ENCODE measurements around the gene PIP5K1B.

PIP5K1B gene

DNA sequence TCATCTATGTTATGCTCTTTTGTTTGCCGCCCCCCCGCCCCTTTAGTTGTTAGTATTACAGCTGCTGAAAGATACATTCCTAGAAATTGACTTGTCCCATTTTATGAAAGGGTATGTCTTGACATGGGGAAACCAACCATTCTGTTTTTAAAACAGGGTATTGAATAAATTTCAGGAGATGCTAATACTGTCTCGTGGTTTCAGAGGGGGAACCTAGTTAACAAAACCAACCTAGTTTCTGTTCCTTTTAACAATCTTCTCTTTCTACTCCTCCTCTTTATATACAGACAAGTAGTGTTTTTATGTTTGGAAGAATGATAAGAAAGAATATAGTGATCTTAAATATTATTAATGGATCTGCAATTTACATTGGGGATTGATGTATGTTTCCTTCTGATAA is 3.5 kb downstream of the PIP5K1B start:
- DNase-seq, result no peak

DNA sequence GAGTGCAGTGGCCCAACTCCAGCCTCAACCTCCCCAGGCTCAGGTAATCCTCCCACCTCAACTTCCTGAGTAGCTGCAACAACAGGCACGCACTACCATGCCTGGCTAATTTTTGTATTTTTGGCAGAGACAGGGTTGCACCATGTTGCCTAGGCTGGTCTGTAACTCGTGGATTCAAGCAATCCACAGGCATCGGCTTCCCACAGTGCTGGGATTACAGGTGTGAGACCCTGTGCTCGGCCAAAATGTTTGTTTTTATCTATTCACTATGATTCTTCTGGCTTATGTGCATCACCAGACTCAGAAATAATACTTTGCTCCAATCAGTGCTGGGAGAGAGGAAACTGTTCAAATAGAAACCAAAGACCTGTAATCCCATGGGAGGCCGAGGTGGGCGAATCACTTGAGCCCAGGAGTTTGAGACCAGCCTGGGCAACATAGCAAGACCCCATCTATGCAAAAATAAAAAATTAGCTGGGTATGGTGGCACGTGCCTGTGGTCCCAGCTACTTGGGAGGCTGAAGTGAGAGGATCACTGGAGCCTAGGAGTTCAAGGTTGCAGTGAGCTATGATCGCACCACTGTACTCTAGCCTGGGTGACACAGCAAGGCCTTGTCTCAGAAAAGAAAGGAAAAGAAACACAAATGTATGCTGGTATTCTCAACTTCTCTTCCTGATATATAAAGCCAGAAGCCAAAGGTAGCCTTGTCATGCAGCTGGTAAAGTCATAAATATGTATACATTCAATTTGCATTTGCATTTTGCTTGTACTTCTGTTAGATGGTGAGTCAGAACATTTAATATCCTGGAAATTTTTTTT is 4.5 kb downstream of the PIP5K1B start:
- DNase-seq, result no peak

DNA sequence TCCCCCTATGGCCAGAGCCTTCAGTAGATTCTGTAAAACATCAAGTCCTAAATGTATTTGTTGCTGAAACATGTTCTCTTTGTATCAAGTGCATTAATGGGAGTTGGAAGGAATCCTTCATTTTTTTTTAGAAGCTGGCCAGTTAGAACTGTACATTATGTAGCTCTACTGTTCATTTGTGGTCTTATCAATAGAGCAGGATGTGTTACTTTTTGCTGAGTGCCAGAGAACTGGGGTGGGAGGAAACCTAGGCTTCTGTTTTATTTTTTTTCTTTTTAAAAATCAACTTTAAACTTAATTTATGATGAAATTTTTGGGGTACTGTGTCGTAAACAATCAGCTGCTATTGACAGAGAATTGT is 5.1 kb downstream of the PIP5K1B start:
- DNase-seq, result no peak

DNA sequence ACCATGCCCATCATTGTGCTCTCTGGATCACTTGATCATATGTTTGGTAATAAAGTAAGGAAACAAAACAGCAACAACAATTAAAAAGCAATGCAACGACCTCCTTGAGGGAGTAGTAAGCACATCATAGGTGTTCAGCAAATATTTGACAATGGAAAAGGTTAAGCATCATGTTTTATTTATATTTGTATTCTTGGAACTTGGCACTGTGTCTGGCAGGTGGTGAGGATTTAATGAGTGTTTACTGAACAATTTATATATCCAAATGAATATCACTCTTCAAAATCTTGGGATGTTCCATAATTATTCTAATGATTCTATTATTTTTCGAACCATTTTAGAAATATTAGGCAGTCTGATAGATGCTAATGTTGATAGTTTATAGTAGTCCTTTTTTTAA is 6.2 kb downstream of the PIP5K1B start:
- DNase-seq, result no peak

DNA sequence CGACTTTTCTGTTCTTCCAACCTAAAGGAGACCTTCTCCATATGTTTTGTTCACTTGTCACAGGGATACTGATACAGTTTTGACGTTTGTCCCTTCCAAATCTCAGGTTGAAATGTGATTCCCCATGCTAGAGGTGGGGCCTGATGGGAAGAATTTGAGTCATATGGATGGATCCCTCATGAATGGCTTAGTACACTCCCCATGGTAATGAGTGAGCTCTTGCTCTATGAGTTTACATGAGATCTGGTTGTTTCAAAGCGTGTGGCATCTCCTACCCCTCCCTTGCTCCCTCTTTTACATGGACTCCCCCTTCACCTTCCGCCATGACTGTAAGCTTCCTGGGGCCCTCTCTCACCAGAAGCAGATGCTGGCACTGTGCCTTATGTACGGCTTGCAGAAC is 6.9 kb downstream of the PIP5K1B start:
- DNase-seq, result no peak

DNA sequence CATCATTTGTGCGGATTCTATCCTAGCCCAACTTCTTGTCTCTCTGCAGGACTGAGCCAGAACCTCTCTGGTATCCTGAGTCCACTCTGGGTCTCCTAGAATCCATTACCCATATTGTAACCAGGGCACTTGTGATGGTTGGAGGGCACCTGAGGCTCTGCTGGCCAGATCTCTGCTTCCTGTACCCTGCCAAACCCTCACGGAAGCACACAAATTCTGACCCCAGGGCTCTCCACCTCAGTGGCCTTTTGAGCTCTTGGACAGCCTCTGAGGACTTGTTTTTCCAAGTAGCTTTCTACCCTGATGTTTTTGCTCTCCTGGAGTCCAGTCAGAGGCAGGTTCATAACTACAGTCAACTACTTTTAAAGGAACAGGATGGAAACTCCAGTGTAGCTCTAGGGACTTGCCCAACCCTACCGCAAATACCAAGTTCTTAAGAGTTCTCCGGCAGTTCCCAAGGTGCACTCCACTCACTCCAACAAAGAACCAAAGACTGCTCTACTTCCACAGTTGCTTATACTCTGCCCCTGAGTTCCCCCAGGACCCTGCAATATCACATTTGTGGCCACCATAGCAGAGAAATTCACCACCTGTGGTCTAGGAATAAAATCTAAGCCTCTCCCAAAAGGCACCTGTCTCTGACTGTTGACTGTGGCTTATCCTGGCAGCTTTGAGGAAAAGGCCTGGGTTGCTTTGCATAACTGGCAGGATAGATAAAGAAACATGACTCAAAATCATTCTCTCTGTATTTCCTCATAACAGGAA is 9.6 kb downstream of the PIP5K1B start:
- no peak for DNase-seq

DNA sequence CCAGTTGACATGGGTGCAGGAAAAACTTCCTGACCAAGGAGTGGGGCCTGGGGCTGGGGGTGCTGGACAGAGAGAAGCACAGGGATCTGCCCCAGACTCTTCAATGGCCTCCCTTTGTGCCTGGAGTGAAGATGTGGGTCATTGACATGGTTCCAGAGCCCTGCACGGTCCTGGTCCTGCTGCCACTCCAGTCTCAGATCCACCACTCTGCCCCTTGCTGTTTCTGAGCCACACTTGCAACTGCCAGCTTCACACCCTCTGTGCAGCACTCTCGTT is 10.1 kb downstream of the PIP5K1B start:
- no peak for DNase-seq

DNA sequence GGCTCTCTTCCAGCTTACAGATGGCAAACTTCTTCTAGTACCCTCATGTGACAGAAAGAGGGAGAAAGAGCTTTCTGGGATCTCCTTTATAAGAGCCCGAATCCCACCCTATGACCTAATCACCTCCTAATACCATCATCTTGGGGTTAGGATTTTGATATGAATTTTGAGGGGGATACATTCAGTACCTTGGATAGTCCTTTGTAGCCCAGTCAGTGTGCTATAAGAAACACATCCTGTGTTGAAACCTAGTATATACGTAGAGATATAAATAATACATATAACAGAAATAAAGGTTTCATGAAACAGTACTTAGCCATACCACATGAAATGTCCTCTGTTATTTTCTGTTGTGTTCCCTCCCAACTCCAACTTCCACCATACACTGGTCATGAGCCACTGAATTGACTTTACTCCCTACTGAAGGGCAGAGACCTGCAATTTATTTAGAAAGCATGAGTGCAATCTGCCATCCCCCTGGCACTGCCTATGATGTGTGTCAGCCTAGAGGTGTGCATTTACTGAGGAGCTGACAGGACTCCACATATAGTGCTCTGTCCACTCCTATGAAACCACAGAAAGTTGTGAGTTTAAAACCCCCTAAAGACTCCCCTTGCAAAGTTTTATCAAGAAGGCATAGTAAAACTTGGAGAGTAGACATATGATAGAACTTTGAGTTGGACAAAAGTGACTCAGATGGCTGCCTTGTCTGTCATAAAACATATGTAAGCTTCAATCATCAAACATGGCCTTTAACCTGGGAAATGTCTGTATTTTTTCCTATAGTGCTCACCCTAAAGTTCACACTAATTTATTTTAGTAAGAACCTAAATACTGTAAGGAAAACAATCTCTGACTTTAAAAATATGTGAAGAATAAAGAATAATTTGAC is 12.8 kb downstream of the PIP5K1B start:
- no peak for DNase-seq

DNA sequence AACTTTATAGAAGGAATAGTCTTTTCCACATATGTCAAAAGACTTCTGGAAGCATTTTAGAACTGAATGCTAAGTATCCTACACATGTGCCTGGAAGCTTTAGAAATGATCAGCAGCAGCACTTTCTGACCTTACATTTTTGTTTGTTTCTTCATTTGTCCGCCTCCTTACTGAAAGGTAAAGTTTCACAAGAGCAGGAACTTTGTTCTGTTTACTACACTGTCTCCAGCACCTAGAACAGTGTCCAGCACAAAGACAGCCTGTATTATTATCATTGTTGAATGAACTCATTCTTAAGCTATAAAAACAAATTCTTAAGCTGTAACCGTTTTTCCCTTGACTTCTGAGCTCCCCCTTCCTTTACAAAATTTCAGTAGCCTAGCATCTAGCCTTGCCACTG is 14.8 kb downstream of the PIP5K1B start:
- DNase-seq, result no peak

DNA sequence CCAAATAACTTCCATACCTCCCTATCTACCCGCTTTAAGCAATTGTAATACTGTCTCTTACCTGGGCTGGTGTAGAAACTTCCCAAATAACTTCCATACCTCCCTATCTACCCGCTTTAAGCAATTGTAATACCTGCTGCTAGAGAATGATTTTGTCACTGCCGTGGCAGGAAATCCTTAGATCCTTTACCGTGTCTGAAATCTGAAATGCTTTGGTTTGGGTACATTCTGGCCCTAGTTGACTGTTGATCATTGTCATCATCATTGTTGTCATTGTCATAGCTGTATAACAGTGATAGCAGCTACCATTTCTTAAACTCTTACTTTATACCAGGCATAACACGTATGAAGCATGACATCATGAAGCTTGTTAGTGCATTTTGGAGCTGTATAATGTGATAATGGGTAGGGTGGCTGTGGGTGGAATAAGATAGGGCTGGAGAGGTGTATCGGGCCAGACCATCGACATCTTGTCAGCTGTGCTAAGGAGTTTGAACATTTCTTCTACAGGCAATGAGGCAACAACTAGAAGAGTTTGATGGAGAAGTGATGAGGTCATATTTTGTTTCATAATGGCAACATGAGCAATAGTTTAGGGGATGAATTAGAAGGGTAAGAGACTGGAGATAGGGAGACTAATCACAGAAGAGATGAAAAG is 15.7 kb downstream of the PIP5K1B start:
- no peak for DNase-seq

DNA sequence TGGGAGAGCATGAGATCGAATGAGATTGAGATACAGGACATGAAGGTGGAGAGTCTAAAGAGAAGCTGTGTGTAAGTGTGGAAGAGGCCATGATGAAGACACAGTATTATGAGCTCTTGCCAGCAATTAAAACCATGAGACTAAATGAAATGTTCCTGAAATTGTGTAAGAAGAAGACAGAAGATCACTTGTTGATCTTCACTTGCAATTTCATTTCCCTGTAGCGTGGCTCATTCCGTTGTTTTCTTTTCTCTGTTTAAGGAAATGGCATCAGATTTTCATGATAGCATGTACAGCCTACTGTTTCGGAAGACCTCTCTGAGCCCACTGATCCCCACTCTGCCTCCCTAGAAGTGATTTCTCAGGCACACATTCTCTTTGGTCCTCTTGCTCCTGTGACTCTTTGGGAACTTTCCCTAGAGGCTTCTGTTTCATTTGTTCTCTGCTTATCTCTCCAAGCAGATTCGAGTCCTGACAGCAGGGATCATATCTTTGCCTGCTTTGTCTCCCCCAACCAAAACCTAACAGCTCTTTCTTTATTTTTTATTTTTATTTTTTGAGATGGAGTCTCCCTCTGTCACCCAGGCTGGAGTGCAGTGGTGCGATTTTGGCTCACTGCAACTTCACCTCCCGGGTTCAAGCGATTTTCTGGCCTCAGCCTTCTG is 16.8 kb downstream of the PIP5K1B start:
- DNase-seq, result no peak

DNA sequence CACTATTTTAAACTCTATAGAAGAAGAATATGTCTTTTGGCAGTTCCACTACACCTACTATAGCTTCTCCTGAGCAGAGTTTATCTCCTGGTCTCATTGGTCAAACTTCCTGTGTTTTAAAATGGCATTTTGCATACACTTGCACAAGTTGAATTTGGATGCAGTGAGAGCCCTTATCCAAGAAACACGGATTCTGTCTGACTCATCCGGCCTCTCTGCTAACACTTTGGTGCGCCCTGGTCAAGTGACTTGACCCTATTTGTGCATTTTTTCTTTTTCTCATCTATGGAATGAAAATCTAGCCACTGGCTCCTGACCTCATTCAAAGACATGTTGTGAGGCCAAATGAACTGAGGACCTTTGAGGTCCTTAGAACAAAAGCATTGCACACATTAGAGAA is 20.0 kb downstream of the PIP5K1B start:
- DNase-seq, result no peak

DNA sequence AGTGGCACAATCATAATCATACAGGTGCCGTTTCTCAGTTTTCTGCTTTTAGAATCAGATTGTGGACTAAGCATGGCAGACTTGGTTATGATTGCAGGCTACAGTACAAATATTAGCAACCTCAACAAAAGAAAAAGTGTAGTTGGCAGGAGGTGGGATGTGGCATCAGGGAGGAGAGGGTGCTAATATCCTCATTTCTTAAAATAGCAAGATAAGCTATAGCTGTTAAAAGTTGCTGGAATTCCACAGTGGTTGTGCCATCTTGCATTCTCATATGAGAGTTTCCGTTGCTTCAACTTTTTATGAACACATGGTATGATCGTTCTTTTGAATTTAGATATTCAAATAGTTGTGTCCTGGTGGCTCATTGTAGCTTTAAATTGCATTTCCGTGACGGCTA is 21.4 kb downstream of the PIP5K1B start:
- no peak for DNase-seq

DNA sequence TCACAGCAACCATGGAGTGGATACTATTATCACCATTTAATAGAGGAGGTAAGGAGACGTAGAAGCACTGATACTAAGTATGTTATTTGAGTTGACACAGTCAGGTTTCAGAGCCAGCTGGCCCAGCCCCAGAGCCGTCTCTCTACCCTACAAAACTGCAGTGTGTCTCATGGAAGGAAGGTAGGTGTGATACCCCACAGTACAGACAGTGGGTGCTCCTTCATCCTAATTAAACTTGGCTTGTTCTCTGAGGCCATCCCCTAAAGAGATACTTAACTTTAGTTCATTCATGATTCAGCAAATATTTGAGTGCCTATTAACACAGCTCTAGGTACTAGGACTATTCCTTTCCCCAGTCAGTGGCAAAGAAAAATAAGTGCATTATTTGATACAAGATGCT is 22.6 kb downstream of the PIP5K1B start:
- no peak for DNase-seq

DNA sequence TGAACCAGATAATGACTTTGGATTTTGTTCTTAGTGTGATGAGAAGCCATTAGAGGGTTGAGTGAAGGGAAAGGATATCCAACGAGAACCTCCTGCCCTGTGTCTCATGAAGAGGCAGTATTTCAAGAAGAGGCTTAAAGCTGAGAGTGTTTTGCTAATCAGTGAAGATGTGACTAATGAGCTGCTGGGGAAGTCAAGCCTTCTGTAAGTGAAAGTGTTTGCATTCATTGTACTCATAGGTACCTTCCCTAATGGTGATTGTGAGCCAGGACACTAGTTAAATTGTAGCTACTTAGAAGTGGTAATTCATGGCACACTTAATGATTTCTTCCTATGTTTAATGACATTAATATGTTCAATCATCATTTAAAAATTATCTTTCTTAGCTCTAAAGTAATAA is 23.7 kb downstream of the PIP5K1B start:
- DNase-seq, result no peak

DNA sequence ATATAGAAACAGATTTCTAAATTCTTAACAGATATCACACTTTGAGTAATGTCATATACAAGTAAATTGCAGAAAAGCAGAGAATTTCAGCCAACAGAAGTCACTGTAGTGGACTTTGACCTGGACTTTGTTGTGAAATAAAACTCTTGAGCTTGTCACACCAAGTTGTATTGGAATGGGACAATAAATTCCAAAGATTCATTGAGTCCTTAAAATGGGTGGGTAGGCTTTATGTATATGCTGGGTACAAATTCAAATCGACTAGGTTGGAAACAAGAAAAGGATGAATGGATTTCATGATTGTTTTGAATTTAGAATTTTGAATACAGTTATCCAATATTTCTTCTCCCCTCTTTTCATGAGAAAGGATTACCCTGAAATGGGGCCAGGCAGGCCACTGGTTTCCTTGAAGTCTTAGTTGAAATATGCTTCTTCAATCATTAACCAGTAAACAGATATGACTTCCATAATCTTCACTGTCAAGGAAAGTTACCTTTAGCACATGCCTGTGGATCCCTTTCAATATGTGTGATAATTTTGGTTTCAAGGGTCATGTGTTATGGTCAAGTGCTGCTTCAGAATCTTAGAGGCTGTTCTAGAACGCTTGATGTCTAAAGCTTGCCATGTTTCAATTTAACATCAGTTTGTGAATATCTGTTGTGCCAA is 25.7 kb downstream of the PIP5K1B start:
- no peak for DNase-seq

DNA sequence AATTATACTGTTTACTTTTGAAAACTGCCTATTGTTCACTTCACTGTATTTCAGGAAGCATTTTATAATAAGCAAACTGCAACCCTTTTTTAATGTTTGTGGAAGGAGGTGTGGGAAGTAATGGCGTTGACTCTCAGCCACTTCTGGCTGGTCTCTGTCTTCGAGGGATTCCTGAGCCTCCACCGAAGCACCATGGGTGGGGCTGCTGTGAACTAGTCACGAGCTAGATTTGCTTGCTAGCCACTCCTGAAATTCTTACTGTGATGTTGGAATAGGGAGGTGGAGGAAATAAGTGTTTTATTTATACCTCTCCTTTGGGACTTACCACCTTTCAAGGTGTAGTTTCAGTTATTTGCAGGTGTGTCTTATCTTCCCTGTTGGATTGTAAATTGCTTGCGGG is 26.8 kb downstream of the PIP5K1B start:
- no peak for DNase-seq

DNA sequence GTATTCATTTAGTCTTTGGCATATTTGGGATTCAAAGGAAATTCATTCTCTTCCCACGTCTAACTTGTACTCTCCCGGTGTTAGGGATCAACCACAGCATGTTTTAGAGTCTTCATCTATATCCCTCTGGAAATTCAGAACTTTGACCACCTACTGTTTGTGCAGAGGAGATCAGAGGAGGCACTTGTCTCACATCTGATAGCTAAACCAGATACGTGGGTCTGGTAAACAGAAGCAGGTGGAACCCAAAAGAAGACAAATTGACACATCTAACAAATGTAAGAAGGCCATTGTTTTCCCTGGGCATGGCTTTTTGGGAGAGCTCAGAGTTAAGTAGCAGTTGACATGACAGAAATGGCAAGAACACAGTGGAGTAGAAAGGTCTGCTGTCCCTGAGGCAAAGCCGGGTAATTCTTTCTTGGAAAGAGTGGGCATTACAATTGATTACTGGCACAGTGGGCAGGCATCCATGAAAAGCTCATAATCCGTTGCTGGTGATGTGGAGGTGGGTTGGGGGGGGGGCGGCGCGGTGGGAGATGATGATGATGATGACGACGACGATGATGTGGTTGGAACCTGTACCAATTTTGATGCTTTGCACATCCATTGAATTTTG is 27.5 kb downstream of the PIP5K1B start:
- no peak for DNase-seq

DNA sequence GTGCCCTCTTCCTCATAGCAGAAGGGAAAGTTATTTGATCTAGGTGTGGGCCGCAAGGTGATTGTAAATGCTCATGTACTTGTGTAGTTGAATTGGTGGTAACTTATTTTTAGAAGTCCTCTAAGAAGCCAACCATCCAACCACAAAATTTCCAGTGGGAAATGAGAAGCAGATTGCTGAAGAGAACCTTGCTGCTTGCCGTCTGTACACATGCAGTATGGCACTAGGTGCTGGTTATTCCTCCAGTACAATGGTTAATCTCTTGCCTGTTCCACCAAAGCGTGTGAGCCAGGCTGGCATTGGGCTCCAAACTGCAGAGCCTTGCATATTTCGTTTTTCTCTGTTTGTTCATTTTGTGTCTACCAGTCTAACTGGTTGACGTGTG is 28.0 kb downstream of the PIP5K1B start:
- DNase-seq, result no peak

DNA sequence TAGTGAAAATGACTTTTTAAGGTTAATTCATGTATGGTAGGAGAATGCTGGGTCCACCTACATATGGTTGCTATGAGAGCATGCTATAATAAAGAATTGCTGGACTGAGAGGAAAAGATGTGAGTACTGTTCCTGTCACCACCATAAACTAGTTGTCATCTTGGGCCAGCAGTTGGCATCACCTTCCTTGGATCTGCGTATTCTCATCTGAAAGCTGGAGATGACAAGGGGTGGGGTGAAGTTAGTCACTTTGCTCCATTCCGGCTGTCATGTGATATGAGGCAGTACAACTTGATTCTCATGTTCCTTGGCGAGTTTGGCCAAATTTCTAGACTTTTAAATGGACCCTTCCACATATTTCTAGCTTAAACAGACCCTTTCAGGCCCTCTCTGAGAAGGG is 33.3 kb downstream of the PIP5K1B start:
- no peak for DNase-seq

DNA sequence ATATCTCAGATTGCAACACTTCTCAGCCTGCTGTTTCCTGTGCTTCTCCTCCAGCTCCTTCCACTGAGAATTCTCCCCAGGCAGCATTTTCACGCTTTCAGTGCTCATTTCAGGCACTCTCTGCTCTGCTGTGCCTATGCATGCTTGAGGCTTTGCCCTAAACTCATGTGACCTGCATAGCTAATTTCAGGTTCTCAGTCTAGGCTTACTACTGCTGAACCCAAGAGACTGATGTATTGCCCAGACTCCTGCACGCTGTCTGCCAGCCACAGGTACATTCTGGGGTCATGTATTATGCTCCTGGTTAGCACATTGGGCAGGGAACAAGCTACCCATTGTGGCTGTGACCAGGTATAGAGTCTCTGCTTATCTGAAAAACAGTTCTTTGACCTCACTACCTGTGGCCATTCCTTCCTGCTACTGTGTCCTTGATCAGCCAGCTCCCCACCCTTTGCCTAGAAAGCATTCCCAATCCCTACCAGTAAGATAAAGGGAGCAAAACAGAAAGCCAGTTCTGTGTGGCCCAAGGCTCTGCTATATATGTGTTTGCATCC is 34.7 kb downstream of the PIP5K1B start:
- no peak for DNase-seq
